Head of caudate nucleus (tissue), 42 donors: Measurements from ENCODE around the gene GSC2.
"Not testable (repeated sequence)": the region's sequence is repeated elsewhere in the genome, so short reads cannot be mapped to it uniquely, and the experiment has no call there.

ENCODE experiments used
- DNase-seq, 42 donors: peaks; one replicate each; pipeline versions ENCODE4 v3.0.0 to v3.0.0-alpha.2; 2020 to 2021; ENCODE audit warnings: mixed read lengths in 7 of 42
- intact Hi-C: fragments of 100-400 bp; cut with DNase I; formaldehyde crosslinking; loops from one replicate; pipeline ENCODE4 v1.15.0; 2022

GSC2 gene

DNA sequence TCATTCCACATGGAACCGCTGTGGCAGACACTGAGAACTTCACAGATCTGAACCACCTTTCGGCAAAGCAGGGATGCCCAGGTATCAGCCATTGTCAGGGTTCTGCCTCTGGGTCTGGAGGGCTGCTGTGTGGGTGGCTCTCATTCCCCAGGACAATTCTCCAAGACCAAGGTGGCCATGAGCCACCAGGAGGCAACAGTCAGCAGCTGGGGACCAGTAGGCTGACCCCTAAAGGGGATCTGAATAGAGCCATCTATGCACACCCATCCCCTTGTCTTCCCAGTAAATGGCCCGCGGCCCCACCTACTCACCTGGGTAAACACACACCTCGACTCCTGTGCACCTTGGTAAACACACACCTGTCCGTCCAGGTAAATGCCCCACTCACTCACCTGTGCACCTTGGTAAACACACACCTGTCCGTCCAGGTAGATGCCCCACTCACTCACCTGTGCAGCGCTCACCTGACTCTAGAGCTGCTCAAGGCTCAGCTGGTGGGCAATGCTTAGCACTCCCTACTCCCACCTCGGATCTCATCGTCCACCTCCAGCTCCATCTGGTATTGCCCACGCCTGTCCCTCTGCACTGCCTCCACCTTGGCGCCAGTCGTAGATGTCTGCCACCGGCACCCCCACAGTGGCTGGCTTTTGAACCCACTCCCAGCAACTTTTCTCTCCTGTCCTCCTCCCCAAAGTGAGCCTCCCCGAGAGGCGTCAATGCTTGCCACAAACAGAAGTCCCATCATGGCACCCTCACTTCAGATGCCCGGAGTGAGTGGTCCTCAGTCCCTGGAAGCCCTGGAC lies 18.2 kb upstream of the GSC2 start:
- no peak for DNase-seq
- intact Hi-C loops, result no loop called here

DNA sequence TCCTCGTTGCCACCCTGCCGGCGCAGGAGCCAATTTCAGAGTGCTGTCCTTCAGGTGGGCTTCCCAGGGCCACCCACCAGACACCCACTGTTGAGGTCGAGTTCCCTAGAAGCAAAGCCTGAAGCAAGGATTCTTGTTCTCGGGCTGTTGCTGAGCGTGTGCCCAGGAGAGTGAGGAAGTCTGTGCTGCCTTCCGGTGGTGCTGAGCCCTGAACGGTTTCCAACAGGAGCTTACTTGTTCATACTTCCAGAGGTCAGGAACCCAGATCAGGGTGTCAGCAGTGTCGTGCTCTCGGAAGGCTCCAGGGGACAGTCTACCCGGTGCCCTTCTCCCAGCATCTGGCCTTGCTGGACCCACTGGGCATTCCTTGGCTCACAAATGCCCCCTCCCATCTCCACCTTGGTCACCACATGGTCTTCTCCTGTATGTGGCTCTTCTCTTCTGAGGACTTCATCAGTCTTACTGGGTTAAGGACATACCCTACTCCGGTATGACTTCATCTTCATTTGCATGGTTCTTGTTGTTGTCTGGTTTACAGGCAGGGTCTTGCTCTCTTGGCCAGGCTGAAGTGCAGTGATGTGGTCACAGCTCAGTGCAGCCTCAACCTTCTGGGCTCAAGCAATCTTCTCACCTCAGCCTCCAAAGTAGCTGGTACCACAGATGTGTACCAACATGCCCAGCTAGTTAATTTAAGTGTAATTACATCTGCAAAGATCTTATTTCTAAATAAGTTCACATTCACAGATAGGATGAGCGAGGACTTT lies 17.2 kb upstream of the GSC2 start:
- no peak for DNase-seq

DNA sequence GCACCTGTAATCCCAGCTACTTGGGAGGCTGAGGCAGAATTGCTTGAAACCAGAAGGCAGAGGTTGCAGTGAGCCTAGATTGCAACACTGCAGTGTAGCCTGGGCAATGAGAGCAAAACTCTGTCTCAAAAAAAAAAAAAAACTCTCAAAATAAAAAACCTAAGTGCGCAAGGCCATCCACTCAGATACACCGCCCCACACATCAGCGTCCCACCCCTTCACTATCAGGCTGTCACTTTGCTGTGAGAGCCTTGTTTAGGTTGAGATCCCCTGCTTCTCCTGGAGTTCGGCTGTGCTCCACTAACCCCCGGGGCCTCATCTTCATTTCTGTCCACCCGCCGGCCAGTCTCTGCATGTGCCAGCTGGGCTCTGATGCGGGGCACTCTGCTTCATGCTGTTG lies 16.3 kb upstream of the GSC2 start:
- intact Hi-C loops, result no loop called here

More for the DNA sequence above, 17.2 kb upstream of the GSC2 start:
- intact Hi-C loops, result no loop called here

DNA sequence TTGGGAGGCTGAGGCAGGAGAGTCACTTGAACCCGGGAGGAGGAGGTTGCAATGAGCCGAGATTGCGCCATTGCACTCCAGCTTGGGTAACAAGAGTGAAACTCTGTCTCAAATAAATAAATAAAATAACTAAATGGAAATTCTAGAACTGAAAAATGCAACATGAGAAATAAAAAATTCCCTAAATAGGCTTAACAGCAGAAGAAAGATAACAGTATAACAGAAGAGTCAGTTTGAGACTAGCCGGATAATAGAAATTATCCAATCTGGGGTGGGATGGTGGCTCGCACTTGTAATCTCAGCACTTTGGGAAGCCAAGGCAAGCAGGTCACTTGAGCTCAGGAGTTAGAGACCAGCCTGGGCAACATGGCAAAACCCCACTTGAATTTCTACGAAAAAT lies 14.3 kb upstream of the GSC2 start:
- intact Hi-C loops, result no loop called here
- DNase-seq, result no peak

More for the DNA sequence above, 16.3 kb upstream of the GSC2 start:
- DNase-seq, result no peak

DNA sequence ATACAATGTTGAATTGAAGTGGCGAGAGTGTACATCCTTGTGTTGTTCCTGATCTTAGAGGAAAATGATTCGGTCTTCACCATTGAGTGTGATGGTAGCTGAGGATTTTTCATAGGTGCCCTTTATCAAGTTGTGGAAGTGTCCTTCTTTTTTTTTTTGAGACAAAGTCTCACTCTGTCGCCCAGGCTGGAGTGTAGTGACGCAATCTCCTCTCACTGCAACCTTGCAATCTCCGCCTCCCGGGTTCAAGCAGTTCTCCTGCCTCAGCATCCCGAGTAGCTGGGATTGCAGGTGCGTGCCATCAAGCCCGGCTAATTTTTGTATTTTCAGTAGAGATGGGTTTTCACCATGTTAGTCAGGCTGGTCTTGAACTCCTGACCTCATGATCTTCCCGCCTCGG lies 8.6 kb upstream of the GSC2 start:
- intact Hi-C loops, result not testable (repeated sequence)

DNA sequence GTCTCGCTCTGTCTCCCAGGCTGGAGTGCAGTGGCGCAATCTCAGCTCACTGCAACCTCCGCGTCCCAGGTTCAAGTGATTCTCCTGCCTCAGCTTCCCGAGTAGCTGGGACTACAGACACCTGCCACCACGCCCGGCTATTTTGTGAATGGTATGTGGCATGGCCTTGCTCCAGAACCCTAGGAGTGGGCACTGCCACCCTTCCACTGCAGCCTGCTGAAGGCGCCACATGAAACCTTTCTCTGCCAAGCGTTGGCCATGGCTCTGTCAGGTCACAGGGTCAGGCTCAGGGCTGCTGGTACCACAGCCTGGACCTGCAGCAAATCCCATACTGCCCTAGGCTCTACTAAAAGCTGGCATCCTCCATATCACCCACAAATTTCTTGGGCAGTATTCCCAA lies 6.0 kb upstream of the GSC2 start:
- intact Hi-C loops, result not testable (repeated sequence)

More for the DNA sequence above, 8.6 kb upstream of the GSC2 start:
- not testable (repeated sequence) for DNase-seq

DNA sequence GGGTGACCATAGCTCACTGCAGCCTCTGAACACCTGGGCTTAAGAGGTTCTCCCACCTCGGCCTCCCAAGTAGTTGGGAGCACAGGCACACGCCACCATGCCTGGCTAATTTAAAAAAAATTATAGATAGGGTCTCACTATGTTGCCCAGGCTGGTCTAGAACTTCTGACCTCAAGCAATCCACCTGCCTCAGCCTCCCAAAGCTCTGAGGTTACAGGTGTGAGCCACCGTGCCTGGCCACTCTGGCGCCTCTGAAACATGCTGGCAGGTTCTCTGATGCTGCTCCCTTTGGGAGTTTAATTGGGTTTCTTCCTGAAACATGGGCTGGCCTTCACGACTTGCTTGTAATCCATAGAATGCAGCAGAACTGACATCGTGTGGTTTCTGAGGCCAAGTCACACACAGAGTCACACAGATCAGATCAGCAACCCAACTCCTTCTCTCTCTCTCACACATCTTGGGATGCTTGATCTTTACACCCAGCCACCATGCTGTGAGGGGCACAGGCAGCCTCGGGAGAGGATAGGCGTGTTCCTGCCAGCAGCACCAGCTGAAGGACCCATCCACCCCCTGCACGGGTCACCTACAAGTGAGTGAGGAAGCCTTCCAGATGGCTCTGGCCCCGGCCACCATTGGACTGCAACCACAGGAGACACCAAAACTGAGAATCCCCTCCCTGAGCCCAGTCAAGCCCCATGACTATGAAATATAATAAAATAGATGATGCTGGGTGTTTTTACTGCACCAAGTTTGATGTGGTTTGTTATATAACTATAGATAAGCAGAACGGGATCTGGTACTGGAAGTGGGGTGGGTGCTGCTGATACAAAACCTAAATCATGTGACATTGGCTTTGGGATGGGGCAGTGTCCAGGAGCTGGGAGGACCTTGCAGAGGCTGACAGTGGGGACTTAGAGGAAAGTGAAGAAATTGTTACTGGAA lies 3.1 kb upstream of the GSC2 start:
- intact Hi-C loops, result no loop called here
- DNase-seq, result no peak

More for the DNA sequence above, 6.0 kb upstream of the GSC2 start:
- not testable (repeated sequence) for DNase-seq

DNA sequence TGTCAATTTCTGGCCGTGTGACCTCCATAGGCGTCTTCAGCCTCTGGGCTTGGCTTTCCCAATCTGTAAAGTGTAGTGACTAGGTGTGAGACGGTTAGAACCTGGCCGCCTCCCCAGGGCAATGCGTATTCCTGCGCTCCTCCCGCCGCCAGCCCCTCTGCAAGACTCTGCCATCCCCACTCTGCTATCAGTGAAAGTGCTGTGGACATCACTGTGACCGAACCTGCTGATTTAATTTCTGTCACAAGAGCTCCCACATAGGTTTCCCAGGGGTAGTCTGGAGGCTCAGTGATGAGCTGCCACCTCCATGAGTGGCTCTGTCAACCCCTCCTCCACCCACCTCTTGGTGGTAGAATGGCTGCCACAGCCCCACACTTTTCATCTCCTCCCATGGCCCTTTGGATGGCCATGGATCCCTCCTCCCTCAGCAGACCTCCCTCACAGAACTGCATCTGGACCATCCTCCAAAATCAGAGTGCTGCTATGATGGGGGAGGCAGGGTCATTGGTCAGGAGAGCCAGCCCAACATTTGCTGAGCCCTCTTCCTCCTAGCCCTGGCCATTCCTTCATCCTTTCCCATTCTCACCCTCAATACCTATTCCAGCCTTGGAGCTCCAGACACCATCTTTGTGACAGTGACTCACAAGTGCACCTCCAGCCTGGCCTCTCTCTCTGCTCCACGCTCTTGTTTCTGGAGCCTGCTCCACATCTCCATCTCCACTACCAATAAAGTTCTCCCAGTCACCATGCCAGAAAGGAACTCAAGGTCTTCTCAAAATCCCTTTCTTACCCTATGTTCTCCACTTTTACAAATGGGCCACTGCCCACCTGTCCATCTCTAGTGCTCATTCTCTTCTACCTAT lies 1.5 kb upstream of the GSC2 start:
- no peak for DNase-seq
- intact Hi-C loops, result no loop called here

DNA sequence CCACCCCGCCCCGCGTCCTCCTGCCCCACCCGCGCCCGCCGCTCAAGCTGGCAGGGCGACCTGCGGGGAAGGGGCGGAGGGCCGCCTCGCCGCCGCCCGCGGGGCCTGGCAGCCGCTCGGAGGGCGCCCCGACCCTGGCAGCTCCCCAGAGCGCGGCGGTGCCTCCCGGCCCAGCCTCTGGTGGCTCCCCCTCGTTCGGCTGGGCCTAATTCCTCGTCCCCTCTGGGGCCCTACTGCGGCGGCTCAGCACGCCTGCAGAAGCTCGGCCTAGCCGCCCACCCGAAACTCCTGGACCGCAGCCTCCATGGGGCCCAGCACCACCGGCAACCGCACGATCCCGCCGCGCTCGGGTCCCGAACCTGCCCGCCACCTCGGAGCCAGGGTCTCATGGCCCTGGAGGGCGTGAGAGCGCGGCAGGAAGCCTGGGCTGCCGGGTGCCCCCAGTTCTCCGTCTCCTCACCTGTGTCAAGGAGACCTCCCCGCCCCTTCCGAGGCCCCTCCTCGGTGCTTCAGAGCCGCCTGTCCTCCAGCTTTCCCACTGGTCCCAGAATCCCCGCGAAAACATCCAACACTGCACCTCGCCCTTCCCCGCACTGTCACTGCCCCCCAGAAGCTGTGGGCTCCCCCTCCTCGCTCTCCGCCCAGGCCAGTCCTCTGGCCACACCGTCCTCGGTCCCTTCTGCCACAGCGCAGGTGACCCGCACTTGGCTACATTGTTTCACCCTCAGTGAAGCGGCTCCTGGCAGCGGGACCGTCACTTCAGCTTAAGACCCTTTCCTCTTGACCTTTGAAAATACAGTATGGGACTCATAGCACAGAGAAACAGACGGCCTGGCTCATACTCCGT lies 613 bp upstream of the GSC2 start:
- intact Hi-C loops, result no loop called here

DNA sequence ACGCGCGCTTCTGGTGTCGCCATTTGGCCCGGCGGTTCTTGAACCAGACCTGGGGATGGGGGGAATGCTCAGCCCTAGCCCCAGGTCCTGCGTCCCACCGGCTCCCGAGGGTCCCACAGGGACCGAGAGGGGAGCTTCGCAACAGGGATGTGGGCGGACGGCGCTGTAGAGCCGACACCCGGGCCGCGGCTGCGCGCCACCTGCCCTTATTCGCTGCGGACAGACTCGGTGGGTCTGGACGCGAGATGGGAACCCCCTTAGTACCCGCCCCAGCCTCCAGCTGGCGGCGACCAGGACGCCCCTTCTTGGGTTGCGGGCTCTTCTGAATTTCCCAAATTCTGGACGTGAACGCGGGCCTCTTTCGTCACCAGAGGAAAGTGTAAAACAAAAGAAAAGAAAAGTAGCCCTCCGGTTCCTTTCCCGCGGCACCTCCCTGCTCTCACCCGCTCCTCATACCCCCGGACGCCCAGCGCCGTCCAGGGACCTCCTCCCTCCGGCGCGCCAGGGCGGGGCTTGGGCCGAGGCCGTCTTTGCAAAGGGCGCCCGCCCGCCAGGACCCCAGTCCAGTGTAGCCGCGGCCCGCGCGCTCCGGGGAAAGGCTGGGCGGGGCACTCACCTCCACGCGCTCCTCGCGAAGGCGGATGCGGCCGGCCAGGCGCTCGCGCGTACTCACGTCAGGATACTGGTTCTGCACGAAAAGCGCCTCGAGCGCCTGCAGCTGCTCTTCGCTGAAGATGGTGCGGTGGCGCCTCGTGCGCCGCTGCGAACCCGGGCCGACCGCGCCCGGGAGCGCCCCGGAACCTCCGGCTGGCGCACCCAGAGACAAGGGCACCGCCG lies 827 bp downstream of the GSC2 start:
- intact Hi-C loops, result loop anchor here (10.0 kb wide), 2 partner anchors 296 to 486 kb away; partner anchors contain the start of gene C22orf39
- DNase-seq, result no peak

More for the DNA sequence above, 613 bp upstream of the GSC2 start:
- no peak for DNase-seq

DNA sequence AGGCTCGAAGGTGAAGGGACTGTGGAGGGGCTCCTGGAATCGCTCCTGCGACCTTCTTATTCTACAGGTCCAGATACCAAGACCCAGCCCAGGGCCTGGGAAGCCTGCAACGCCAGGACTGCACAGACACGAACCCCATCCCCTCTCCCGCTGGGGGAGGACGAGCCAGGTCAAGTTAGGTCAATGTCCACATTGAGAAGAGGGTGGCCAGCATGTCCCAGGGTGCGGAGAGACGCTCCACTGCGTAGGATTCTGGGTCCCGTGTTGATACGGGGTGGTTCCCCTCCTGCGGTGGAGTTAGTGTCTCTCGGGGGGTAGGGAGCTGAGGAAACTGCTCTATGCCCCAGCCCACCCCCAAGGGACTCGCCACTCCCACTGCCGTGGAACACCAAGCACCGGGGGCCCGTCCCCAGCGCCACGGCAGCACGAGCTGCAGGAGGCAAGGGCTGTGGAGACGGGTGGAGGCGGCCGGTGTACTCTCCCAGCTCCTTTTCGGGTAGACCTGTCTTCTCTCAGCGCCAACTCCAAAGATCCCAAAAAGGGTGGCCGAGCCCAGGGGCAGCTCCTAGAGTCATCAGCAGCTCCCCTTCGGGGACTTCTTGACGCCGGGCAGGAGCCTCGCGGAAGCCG lies 1.6 kb downstream of the GSC2 start:
- DNase-seq, result no peak
- intact Hi-C loops, result loop anchor here (10.0 kb wide), 2 partner anchors 296 to 486 kb away; partner anchors contain the start of gene C22orf39

DNA sequence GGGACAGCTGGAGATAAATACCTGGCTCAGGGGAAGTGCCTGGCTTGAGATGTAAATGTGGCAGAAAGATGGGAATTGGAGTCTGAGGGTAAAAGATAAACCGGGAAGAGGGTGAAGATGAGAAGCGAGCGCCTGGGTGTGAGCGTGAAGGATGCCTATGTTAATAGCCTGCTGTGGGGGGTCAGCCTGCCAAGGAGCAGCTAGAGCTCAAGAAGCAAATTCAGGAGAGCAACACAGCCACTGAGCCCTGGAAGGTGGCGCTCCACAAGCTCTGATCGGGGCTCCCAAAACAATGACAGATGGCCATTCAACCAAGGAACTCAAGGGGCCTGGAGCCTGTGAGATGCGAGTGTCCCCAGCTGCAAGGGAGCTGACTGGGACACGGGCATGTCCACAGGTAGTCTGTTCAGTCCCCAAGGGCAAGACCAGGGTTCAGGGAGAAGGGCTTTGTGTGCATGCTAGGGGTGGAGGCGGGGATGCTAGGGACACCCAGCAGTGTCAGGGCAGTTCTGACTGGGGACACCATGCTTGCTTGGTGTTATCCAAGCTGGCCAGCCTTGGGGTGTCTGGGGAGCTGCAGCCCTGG lies 2.8 kb downstream of the GSC2 start:
- intact Hi-C loops, result loop anchor here (10.0 kb wide), 2 partner anchors 298 to 488 kb away; partner anchors contain the start of gene C22orf39
- no peak for DNase-seq

DNA sequence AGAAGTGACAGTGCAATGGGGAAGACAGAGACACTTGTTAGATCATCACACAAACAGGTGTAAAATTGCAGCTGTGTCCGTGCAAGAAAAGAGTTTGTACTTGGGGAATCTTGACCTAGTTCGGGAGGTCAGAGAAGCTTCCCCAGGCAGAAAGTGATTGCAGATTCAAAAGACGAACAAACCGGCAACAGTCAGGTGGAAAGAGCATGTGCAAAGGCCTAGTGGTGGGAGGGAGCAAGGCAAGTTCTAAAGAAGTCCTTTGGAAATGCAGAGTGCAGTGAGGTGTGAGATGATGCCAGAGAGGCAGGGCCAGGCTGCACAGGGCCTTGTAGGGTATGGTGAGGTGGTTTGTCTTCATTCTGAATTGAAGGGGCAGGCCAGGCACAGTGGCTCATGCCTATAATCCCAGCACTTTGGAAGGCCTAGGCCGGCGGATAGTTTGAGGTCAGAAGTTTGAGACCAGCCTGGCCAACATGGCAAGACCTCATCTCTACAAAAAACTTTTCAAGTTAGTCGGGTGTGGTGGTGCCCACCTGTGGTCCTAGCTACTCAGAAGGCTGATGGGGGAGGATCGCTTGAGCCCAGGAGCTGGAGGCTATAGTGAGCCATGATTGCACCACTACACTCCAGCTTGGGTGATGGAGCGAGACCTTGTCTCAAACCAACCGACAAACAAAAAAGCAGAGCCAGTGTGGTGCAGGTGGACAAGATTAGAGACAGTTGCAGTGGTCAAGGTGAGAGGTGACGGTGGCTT lies 3.7 kb downstream of the GSC2 start:
- intact Hi-C loops, result loop anchor here (10.0 kb wide), 2 partner anchors 298 to 488 kb away; partner anchors contain the start of gene C22orf39
- DNase-seq, result no peak

DNA sequence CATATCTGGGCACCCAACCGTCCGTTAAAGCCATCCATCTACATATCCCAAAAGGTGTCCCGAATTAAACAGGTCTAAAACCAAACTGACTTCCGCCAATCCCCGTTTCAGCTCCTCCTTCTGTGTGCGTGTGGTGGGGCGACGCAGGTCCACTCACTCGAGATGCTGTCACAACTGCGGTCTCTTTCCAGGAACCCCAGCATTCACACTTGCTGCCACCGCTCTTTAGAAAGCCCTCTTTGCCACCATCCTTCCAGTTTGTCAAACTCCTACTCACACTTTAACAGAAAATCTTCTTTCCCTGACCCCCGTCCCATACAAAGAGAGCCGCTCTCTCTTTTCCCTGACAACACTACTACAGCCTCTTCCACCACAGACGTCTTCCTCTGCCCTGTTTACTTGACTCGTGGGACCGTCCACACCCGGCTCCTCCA lies 6.1 kb downstream of the GSC2 start:
- intact Hi-C loops, result loop anchor here (2.0 to 10.0 kb wide), 4 partner anchors 21 to 491 kb away; partner anchors contain the start of genes C22orf39, DGCR2 and SLC25A1
- DNase-seq, result peak in 11 of 42 donors; percentile 7 to 44 (median 24)
